ENCODE data around the gene DLL3.
"Not testable (repeated sequence)": the region's sequence is repeated elsewhere in the genome, so short reads cannot be mapped to it uniquely, and the experiment has no call there.

The DLL3 gene, protein sequence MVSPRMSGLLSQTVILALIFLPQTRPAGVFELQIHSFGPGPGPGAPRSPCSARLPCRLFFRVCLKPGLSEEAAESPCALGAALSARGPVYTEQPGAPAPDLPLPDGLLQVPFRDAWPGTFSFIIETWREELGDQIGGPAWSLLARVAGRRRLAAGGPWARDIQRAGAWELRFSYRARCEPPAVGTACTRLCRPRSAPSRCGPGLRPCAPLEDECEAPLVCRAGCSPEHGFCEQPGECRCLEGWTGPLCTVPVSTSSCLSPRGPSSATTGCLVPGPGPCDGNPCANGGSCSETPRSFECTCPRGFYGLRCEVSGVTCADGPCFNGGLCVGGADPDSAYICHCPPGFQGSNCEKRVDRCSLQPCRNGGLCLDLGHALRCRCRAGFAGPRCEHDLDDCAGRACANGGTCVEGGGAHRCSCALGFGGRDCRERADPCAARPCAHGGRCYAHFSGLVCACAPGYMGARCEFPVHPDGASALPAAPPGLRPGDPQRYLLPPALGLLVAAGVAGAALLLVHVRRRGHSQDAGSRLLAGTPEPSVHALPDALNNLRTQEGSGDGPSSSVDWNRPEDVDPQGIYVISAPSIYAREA

DNA sequence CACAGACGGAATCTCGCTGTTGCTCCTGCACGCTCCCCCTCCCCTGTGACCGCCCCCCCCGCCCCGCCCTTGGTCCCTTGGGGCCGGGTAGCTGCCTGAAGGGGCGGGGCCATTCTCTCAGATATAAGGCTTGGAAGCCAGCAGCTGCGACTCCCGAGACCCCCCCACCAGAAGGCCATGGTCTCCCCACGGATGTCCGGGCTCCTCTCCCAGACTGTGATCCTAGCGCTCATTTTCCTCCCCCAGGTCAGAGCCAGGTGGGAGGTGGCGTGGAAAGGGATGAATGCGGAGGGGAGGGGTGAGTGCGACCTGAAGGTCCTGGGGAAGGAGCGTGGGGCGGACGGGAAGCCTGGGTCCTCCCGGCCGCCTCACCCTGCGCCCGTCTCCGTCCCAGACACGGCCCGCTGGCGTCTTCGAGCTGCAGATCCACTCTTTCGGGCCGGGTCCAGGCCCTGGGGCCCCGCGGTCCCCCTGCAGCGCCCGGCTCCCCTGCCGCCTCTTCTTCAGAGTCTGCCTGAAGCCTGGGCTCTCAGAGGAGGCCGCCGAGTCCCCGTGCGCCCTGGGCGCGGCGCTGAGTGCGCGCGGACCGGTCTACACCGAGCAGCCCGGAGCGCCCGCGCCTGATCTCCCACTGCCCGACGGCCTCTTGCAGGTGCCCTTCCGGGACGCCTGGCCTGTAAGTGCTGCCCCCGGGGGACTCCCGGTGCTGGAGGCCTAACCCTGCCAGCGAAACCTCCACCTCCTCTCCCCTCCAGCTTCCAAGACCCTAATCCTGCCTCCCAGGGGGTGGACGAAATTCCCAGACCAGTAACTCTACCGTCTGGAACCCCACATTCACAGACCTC, at the start of gene DLL3:
Gene DLL3 (plus strand): TSS at position 150 of the 845 bp plus-strand sequence. CDS start 28 bp downstream, at position 178.
- DNase-seq (ENCODE audit: low read depth in 2 of 2), result no peak

DNA sequence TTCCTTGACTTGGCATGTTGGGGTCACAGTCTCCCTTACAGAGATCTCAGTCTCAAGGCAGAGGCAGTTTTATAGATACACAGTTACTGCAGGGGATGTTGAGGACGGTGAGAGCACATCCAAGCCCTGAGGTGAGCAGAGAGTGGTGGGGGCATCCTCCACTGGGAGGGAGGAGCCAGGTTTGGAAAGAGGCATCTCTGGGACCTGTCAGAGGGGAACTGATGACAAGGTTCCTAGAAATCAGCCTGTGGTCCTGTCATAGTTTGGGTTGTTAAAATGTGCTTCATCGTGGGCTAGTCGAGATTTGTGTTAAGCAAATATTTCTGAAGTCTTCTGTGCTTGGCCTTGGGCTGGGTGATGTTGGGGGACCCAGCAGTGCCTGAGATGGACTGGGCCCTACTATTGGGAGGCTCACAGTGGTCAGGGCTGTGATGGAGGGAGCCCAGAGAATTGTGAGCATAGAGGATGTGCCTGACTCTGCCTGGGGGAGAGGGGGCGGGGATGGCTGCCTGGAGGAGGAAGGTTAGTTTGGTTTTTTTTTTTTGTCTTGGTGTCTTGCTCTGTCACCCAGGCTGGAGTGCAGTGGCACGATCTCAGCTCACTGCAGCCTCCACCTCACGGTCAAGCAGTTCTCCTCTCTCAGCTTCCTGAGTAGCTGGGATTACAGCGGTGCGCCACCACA, 49.5 kb upstream of the DLL3 start:
- DNase-seq (ENCODE audit: low read depth in 2 of 2), result no peak

DNA sequence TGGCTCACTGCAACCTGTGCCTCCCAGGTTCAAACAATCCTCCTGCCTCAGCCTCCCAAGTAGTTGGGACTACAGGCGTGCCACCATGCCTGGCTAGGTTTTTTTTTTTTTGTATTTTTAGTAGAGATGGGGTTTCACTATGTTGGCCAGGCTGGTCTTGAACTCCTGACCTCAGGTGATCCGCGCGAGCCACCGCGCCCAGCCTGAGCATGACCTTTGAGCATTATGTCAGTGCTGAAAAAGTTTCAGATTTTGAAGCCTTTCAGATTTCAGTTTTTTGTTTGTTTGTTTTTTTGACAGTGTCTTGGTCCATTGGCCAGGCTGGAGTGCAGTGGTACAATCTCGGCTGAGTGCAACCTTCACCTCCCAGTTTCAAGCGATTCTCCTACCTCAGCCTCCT, 47.5 kb upstream of the DLL3 start:
- not testable (repeated sequence) for DNase-seq (ENCODE audit: low read depth in 2 of 2)

DNA sequence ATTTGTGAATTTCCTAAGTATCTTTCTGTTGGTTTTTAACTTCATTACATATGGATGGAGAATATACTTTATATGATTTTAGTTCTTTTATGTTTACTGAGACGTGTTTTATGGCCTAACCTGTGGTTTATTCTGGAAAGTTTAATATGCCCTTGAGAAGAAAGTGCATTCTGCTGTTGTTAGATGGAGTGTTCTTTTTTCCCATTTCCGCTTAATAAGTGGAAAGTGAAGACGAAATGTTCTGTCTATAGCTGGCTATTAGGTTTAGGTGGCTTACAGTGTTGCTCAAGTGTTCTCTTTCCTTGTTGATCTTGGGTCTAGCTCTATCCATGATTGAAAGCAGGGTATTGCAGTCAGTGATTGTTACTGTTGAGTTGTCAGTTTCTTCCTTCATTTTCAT, 35.3 kb upstream of the DLL3 start:
- DNase-seq (ENCODE audit: low read depth in 2 of 2), result no peak

DNA sequence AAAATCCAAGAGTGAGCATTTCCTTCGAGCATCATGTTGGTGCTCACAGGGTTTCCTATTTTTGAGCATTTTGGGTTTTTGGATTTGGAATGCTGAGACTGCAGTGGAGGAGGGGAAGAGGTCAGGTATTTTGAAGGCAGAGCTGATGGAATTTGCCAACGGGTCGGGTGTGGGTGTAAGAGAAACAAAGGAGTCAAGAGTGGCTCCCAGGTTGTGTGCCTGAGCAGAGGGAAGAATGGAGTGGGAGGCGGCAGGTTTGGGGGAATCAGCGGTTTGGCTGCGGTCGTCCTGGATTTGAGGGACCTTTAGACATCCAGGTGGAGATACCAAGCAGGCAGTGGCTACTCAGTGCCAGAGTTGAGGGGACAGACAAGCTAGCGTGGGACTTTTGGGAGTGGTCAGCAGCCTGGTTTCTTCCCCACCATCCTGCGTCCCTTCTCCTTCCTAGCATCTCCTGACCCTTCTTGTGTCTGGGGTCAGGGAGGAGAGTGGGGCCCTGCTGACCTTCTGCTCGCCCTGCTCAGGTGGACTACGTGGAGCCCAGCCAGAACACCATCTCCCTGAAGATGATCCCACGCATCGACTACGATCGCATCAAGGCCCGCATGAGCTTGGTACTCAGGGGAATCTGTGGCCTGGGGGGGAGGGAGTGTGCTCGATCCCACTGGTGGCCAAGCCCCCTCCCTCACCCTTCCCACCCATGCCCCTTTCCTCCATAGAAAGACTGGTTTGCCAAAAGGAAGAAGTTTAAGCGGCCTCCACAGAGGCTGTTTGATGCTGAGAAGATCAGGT, 32.6 kb upstream of the DLL3 start:
- DNase-seq (ENCODE audit: low read depth in 2 of 2), result no peak

DNA sequence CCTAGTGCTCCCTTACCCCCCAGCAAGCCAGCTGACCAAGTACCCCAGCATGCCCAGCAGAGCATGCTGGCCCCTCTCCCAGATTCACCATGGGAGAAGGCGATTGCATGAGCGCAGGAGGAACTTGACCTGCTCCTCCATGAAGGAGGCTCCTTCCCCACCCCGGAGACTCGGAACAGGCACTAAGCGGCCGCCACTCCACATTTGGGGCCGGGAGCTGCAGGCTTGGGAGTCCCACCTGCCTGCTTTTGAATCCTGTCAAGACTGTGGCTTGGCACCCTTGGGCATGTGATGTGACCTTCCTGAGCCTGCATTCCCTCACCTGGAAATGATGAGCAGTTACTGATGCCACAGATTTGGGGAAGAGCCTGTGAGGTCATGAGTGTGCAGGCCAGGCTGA, 30.8 kb upstream of the DLL3 start:
- no peak for DNase-seq (ENCODE audit: low read depth in 2 of 2)

DNA sequence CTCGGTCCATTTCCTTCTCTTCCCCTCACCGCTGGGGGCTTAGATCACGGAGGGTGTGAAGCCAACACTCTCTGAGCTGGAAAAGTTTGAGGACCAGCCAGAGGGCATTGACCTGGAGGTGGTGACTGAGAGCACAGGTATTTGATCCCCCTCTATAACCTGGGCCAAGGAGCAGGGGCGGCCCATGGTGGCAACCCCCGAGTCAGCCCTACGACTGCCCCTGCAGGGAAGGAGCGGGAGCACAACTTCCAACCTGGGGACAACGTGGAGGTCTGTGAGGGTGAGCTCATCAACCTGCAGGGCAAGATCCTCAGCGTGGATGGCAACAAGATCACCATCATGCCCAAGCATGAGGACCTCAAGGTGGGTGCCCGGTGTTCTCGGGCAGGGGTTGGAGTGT, 29.7 kb upstream of the DLL3 start:
- DNase-seq (ENCODE audit: low read depth in 2 of 2), result no peak

DNA sequence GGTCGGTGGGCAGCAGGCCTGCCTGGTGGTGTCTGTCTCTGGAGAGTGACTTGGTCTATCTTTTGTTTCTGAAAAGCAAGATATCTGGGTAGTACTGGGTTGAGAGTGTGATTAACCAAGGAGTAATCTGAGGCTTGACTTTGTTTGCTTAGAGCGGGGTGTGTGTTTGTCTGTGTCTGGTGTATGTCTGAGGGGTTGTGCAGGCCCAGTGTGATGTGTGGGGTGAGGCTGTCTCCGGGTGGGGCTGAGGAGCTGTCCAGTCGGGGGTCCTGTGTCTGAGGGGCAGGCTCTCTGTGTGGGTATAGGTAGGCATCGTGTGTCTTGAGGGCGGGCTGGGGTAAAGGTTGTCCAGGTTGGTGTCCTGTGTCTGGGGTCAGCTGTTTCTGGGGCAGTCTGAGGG, 29.2 kb upstream of the DLL3 start:
- DNase-seq (ENCODE audit: low read depth in 2 of 2), result no peak

DNA sequence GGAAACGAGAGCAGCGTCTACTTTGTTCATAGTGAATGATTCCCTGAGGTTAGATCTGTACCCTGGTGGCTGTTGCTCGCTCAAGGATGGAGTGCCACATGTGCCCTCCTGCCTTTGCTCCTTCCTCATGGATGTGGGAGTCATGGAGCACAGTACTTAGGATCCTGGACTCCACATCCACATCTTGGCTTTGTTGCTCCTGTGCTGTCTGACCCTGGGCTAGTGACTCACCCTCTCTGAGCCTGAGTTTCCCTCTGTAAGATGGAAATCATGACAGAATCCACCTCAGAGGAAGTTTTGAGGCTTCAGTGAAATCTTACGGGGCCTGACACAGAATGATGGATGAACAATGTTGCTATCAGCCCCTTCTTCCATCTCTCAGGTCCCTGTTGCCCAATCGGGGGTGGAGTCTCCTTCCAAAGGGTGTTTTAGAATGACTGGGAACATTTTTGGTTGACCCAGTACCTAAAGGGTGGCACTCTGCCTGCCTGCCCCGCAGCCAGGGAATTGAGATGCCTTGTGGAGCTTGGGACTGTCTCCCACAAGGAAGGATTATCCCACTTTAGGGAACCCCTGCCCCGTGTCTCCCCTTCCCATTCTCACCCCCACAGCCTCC, 27.9 kb upstream of the DLL3 start:
- DNase-seq (ENCODE audit: low read depth in 2 of 2), result no peak

DNA sequence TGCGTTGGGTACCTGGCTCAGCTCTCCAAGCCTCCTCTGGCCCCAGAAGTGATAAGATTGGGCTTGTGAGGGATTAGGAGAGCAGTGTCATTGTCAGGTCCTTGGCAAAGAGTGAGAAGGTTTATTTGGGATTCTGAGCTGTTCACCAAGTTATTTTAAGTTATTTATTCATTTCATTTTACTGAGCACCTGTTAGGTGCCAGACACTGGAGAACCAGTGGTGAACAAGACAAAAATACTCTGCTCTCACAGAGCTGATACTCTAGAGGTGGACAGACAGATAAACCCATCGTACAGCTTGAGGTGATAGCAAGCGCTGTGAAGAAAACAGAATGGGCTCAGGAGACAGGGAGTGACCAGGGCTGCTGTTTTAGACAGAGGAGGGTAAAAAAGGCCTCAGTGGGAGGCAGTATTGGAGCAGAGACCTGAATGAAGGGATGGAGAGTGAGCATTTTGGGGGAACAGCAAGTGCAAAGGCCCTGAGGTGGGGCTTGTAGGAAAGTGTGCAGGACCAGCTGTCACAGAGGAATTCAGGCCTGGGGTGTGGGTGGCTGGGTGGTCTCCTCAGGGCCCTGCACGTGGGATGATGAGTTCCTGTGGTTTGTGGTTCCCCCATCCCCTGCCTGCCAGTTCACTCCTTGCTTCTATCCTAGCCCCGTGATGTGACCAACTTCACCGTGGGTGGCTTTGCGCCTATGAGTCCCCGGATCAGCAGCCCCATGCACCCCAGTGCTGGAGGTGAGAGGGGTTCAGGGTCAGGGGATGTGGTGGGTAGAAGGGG, 26.8 kb upstream of the DLL3 start:
- DNase-seq (ENCODE audit: low read depth in 2 of 2), result no peak

DNA sequence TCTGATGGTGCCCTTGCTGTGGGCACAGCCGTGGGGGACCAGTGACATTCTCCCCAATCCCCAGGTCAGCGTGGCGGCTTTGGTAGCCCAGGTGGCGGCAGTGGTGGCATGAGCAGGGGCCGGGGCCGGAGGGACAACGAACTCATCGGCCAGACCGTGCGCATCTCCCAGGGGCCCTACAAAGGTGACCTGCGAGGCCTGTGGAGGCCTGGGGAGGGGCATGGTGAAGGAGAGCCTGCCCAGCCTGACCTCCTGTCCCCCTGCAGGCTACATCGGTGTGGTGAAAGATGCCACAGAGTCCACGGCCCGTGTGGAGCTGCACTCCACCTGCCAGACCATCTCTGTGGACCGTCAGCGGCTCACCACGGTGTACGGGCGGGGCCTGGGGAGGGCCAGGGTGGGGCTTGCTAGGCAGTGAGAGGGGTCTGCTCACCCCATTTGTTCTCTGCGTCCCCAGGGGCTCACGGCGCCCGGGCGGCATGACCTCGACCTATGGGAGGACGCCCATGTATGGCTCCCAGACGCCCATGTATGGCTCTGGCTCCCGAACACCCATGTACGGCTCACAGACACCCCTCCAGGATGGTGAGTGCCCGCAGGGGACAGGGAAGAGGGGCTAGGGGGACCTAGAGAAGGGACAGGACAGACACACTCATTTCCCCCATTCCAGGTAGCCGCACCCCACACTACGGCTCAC, 25.9 kb upstream of the DLL3 start:
- no peak for DNase-seq (ENCODE audit: low read depth in 2 of 2)

DNA sequence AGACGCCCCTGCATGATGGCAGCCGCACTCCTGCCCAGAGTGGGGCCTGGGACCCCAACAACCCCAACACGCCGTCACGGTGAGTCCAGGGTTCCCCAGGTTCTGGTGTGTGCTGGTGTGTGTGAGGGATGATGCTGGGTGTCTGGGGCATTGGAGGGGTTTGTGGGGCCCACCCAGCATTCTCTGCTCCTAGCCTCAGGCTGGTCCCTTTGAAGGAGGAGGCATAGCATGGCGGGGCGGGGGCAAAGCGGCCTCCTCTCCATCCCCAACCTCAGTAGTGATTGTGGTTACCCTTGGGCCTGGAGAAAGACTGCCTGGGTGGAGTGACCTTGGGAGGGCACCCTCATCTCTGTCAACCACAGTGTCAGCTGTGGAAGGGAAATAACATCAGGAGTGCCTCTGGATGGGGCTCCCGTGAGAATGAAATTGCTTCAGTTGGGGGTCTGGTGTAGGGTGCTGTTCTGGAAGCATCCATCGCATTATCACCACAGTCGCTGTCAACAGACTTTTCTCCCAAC, 25.2 kb upstream of the DLL3 start:
- DNase-seq (ENCODE audit: low read depth in 2 of 2), result no peak

DNA sequence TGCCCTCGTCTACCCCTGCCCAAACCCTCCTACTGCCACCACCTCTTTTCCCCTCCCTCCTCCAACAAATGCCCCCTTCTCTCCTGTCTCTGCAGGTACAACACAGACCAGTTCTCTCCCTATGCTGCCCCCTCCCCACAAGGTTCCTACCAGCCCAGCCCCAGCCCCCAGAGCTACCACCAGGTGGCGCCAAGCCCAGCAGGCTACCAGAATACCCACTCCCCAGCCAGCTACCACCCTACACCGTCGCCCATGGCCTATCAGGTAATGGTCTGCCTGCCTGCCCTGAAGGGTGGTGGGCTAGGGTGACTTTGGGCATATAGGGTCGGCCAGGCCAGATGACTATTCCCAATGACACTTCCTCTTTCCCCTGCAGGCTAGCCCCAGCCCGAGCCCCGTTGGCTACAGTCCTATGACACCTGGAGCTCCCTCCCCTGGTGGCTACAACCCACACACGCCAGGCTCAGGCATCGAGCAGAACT, 24.6 kb upstream of the DLL3 start:
- DNase-seq (ENCODE audit: low read depth in 2 of 2), result peak; percentile 76 to 77

DNA sequence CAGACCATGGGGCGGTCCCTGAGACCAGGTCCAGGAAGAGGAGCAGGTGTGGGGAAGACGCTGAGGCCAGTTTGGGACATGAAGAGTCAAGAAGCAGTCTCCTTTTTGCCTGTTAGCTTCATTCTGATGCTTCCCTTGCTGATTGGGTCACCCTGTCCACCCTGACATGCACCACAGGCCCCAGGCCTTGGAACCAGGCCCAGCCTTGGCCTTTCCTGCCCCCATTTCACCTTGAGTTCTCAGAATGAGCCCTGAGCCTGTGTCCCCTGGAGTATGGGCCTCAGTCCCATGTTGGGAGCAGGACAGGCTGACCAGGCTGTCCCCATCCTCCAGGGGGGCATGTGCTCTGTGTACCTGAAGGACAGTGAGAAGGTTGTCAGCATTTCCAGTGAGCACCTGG, 23.0 kb upstream of the DLL3 start:
- DNase-seq (ENCODE audit: low read depth in 2 of 2), result no peak

DNA sequence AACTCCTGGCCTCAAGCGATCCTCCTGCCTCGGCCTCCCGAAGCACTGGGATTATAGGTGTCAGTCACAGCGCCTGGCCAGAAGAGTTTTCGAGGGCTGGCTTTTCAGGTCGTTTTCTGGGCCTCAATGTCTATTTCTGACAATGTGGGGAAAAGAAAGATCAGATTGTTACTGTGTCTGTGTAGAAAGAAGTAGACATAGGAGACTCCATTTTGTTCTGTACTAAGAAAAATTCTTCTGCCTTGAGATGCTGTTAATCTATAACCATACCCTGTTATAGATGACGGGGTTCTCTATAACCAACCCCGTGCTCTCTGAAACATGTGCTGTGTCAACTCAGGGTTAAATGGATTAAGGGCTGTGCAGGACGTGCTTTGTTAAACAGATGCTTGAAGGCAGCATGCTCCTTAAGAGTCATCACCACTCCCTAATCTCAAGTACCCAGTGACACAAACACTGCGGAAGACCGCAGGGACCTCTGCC, 19.4 kb upstream of the DLL3 start:
- not testable (repeated sequence) for DNase-seq (ENCODE audit: low read depth in 2 of 2)

DNA sequence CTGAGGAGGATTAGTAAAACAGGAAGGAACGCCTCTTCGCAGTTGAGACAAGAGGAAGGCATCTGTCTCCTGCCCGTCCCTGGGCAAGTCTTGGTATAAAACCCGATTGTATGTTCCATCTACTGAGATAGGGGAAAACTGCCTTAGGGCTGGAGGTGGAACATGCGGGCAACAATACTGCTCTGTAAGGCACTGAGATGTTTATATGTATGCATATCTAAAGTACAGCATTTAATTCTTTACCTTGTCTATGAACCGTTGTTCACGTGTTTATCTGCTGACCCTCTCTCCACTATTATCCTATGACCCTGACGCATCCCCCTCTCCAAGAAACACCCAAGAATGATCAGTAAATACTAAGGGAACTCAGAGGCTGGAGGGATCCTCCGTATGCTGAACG, 18.8 kb upstream of the DLL3 start:
- DNase-seq (ENCODE audit: low read depth in 2 of 2), result no peak

DNA sequence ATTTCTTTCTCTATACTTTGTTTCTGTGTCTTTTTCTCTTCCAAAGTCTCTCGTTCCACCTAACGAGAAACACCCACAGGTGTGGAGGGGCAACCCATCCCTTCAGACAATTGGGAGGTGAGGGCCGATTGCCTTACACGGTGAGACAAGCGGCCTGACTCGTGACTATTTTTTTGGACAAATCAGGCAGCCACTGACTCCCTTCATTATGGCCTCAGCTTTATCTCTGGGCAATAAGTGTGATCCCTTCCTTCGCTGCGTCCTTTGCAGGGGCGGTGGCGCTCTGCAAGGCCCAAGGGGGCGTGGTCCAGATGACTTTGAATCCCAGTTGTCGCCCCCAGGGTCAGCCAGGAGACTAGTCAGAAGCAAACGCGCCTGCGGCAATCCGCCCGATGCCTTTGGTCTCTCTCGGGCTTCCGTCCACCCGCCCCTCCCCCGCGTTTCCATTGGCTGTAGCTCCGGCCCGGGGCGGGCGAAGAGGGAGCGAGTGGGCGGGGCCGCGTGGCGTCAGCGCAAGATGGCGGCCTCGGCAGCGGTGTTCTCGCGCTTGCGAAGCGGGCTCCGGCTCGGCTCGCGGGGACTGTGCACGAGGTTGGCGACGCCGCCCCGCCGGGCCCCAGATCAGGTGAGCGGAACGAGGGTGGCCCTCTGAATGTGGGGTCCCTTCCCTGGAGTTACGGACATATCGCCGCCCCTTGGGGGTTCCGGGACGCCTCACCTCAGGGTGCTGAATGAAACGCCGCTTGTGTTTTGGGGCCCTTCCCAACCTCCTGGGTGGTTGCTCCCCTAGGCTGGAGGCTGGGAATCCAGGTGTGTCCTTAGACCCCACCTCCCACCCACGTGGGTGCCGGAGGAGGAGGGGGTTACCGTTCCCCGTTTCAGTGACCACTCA, 18.2 kb upstream of the DLL3 start, which contains the start of gene TIMM50:
Gene TIMM50 (plus strand): TSS at position 502 of the 892 bp plus-strand sequence. CDS start 16 bp downstream, at position 518.
- DNase-seq (ENCODE audit: low read depth in 2 of 2), result peak; percentile 96 to 99

DNA sequence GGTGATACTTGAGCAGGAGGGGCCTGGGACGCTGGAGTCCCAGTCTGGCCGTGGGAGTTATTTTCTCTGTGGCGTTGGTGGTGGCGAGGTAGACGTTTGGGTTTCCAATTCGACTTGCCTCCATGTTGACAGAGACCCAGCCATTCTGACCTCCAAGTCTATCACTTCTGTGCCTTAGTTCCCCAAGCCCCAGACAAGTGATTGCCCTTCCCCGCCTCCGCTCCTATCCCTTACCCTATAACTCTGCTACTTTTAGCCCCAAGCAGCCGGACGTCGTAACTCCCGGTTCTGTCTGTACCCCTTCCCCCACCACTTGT, 17.6 kb upstream of the DLL3 start:
- no peak for DNase-seq (ENCODE audit: low read depth in 2 of 2)
